HL-60 (cell line): ENCODE data around the gene PACRG.

Experiments
- POLR2AphosphoS5 ChIP-seq: IDR thresholded peaks from 2 replicates; pipeline ENCODE4 v1.6.1; 2012; ENCODE audit warnings: low read depth
- SPI1 ChIP-seq: IDR thresholded peaks from 2 replicates; pipeline ENCODE4 v1.6.1; 2012; ENCODE audit warnings: low read depth, mild to moderate bottlenecking, borderline replicate concordance
- TF ChIP-seq, protein P1 (sequence below): IDR thresholded peaks from one replicate; pipeline ENCODE4 v1.5.1; 2011; ENCODE audit warnings: low read length, control low read depth, inconsistent platforms; ENCODE audit not compliant: insufficient read depth

DNA sequence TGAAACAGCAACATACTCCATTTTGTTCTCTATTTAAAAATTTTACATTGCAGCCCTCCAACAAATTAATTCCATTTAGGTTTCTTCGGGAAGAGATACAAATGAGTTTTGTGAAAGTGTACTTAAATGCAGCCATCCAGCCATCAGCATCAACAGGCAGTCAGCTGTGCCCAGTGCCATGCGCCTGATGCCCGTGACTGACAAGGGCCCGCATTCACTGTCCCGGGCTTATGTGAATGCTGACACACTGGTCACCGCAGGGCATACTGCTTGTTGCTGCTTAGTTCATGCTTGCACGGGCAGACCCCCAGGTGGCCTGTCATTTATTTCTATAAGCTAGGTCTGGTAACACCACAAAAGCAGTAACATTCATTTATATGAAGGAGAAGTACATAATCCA lies 461.8 kb downstream of the PACRG start:
- TF ChIP-seq, protein P1, sequence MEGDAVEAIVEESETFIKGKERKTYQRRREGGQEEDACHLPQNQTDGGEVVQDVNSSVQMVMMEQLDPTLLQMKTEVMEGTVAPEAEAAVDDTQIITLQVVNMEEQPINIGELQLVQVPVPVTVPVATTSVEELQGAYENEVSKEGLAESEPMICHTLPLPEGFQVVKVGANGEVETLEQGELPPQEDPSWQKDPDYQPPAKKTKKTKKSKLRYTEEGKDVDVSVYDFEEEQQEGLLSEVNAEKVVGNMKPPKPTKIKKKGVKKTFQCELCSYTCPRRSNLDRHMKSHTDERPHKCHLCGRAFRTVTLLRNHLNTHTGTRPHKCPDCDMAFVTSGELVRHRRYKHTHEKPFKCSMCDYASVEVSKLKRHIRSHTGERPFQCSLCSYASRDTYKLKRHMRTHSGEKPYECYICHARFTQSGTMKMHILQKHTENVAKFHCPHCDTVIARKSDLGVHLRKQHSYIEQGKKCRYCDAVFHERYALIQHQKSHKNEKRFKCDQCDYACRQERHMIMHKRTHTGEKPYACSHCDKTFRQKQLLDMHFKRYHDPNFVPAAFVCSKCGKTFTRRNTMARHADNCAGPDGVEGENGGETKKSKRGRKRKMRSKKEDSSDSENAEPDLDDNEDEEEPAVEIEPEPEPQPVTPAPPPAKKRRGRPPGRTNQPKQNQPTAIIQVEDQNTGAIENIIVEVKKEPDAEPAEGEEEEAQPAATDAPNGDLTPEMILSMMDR = no peak
- TF ChIP-seq SPI1 = no peak
- no peak for TF ChIP-seq POLR2AphosphoS5
